A549 (cell line): ENCODE measurements around the gene NDC1. TPM values are rescaled to one million over a fixed set of nuclear protein-coding genes. Genes with fewer than 3 reads are reported as not detected.
"Not testable (repeated sequence)": the region's sequence is repeated elsewhere in the genome, so short reads cannot be mapped to it uniquely, and the experiment has no call there.

Experiments
- ATAC-seq, 2 experiments: fragments of 200-7000 bp in 1 of 2; fragments of >200 bp in 1 of 2; cut with Nextera tagmentation in 1 of 2; cut with Tn5 transposase in 1 of 2; 3 replicates each; pipeline versions ENCODE4 v1.8.0 to v1.9.1; 2018 to 2020; ENCODE audit warnings: mild to moderate bottlenecking in 1 of 2, moderate library complexity in 1 of 2
- CTCF ChIA-PET: fragments of 300-600 bp; sonication (Branson Sonifier 250); formaldehyde crosslinking; extraction: SDS; loops from one replicate; lab custom pipeline; 2021; ENCODE audit warnings: antibody characterized with exemption, inconsistent platforms; lab: Yijun Ruan, JAX
- POLR2A ChIA-PET: fragments of 350-600 bp; formaldehyde crosslinking; extraction: SDS; loops from one replicate; lab custom pipeline; 2021; ENCODE audit warnings: antibody characterized with exemption, inconsistent platforms; lab: Yijun Ruan, JAX
- DNase-seq, 2 experiments: peaks; one replicate each; pipeline versions ENCODE4 v3.0.0 to v3.0.0-alpha.2; 2011 to 2016; ENCODE audit warnings: low read depth in 1 of 2, low spot score in 1 of 2
- FAIRE-seq: peaks from 2 replicates; lab custom pipeline; 2011; peaks lifted over from hg19 to GRCh38; lab: Jason Lieb, UNC
- H3K27ac ChIP-seq, 2 experiments: fragments of >200 bp; sonication (Bioruptor Twin); formaldehyde crosslinking; 3 replicates each; pipeline ENCODE4 v1.5.1; 2016 to 2017
- H3K4me1 ChIP-seq: fragments of >200 bp; sonication (Bioruptor Twin); formaldehyde crosslinking; 3 replicates; pipeline ENCODE4 v1.6.1; 2016
- H3K4me2 ChIP-seq: fragments of >200 bp; sonication (Bioruptor Twin); formaldehyde crosslinking; 3 replicates; pipeline ENCODE4 v1.6.1; 2016
- H3K4me3 ChIP-seq: fragments of >200 bp; sonication (Bioruptor Twin); formaldehyde crosslinking; 3 replicates; pipeline ENCODE4 v1.5.1; 2016
- H3K9me3 ChIP-seq: fragments of >200 bp; sonication (Bioruptor Twin); formaldehyde crosslinking; 3 replicates; pipeline ENCODE4 v1.6.1; 2016
- BHLHE40 ChIP-seq: IDR thresholded peaks from 2 replicates; pipeline ENCODE4 v1.6.1; 2012; ENCODE audit warnings: low read depth, low read length, inconsistent platforms
- CBX8 ChIP-seq: fragments of 200-600 bp; sonication (generic); IDR thresholded peaks from 2 replicates; pipeline ENCODE4 v1.6.1; 2016
- CHD2 ChIP-seq: fragments of 150-350 bp; IDR thresholded peaks from 2 replicates; pipeline ENCODE4 v1.6.1; 2014; ENCODE audit warnings: low read length; ENCODE audit not compliant: partially characterized antibody
- E2F6 ChIP-seq: IDR thresholded peaks from 2 replicates; pipeline ENCODE4 v1.6.1; 2012; ENCODE audit warnings: low read depth, borderline replicate concordance
- EHF ChIP-seq: fragments of 250-450 bp; sonication (Bioruptor Pico); IDR thresholded peaks from 2 replicates; pipeline ENCODE4 v1.5.0; 2020; ENCODE audit warnings: mild to moderate bottlenecking
- FOSL2 ChIP-seq, 2 experiments: fragments of 450-650 bp in 1 of 2; fragments of >200 bp in 1 of 2; sonication (Bioruptor Twin) in 1 of 2; formaldehyde crosslinking; IDR thresholded peaks; 2 replicates each; pipeline versions ENCODE4 v1.5.0 to v1.6.1; 2016 to 2020; ENCODE audit warnings: mild to moderate bottlenecking in 1 of 2, moderate library complexity in 1 of 2
- FOXS1 ChIP-seq: fragments of 250-450 bp; sonication (Bioruptor Pico); IDR thresholded peaks from 2 replicates; pipeline ENCODE4 v1.5.0; 2020; ENCODE audit warnings: mild to moderate bottlenecking, moderate library complexity
- HES2 ChIP-seq: fragments of >200 bp; sonication (Bioruptor Twin); formaldehyde crosslinking; IDR thresholded peaks from 2 replicates; pipeline ENCODE4 v1.6.1; 2016
- HMGXB4 ChIP-seq: fragments of 250-450 bp; sonication (Bioruptor Pico); IDR thresholded peaks from 2 replicates; pipeline ENCODE4 v1.5.0; 2021; ENCODE audit warnings: mild to moderate bottlenecking, moderate library complexity, borderline replicate concordance
- HOXA7 ChIP-seq: fragments of 250-450 bp; sonication (Bioruptor Pico); IDR thresholded peaks from 2 replicates; pipeline ENCODE4 v1.5.0; 2020; ENCODE audit warnings: mild to moderate bottlenecking, moderate library complexity
- HOXB5 ChIP-seq: fragments of 250-450 bp; sonication (Bioruptor Pico); IDR thresholded peaks from 2 replicates; pipeline ENCODE4 v1.5.0; 2020; ENCODE audit warnings: mild to moderate bottlenecking, moderate library complexity
- JUN ChIP-seq, 2 experiments: fragments of >200 bp; sonication (Bioruptor Twin); formaldehyde crosslinking; IDR thresholded peaks; 2 replicates in 1 of 2; 3 replicates in 1 of 2; pipeline ENCODE4 v1.6.1; 2016 to 2017
- MAFK ChIP-seq: fragments of 450-650 bp; IDR thresholded peaks from 2 replicates; pipeline ENCODE4 v1.6.1; 2014; ENCODE audit not compliant: partially characterized antibody
- MAX ChIP-seq: IDR thresholded peaks from 2 replicates; pipeline ENCODE4 v1.6.1; 2012
- MYC ChIP-seq: IDR thresholded peaks from 2 replicates; pipeline ENCODE4 v1.6.1; 2012; ENCODE audit warnings: mild to moderate bottlenecking, inconsistent platforms, low read length, improper control_type of control experiment, borderline replicate concordance
- NFE2L2 ChIP-seq: fragments of 150-350 bp; conservative IDR thresholded peaks from 2 replicates; pipeline ENCODE4 v1.6.1; 2014; ENCODE audit warnings: low read length
- PBX3 ChIP-seq: IDR thresholded peaks from 2 replicates; pipeline ENCODE4 v1.6.1; 2012
- PHF8 ChIP-seq: fragments of 200-600 bp; sonication (generic); IDR thresholded peaks from 2 replicates; pipeline ENCODE4 v1.6.1; 2016; ENCODE audit warnings: low read depth, mild to moderate bottlenecking, antibody characterized with exemption, moderate library complexity, borderline replicate concordance
- RARB ChIP-seq: fragments of 250-450 bp; sonication (Bioruptor Pico); IDR thresholded peaks from 2 replicates; pipeline ENCODE4 v1.8.0; 2021; ENCODE audit warnings: mild to moderate bottlenecking, moderate library complexity
- RFX5 ChIP-seq: fragments of 450-650 bp; IDR thresholded peaks from 2 replicates; pipeline ENCODE4 v1.7.1; 2014; ENCODE audit warnings: antibody characterized with exemption, mild to moderate bottlenecking, moderate library complexity
- SMC3 ChIP-seq: fragments of >200 bp; sonication (Bioruptor Twin); formaldehyde crosslinking; IDR thresholded peaks from 3 replicates; pipeline ENCODE4 v1.6.1; 2018; ENCODE audit warnings: inconsistent platforms
- TFCP2L1 ChIP-seq: fragments of 250-450 bp; sonication (Bioruptor Pico); IDR thresholded peaks from 2 replicates; pipeline ENCODE4 v1.5.0; 2021; ENCODE audit warnings: mild to moderate bottlenecking
- USF2 ChIP-seq: fragments of 450-650 bp; IDR thresholded peaks from 2 replicates; pipeline ENCODE4 v1.6.1; 2014; ENCODE audit warnings: antibody characterized with exemption
- ZC3H11A ChIP-seq: fragments of 450-650 bp; IDR thresholded peaks from 2 replicates; pipeline ENCODE4 v1.6.1; 2014; ENCODE audit warnings: antibody characterized with exemption, mild to moderate bottlenecking
- WGBS: methylation state at CpG from one replicate; pipeline ENCODE4 v1.1.6; 2017; ENCODE audit errors: missing lambda C conversion rate; 5-methylcytosine and 5-hydroxymethylcytosine counted together
- polyA plus RNA-seq, 4 experiments: library from polyadenylated mRNA; depleted of rRNA in 3 of 4; stranded (reverse); fragments of >200 nt; fragmentation: RNase III in 1 of 4; extraction: RNeasy Plus Mini Kit Qiagen cat#74134 plus additional on column Dnase treatment in 1 of 4; gene quantifications; 2 replicates in 3 of 4; 3 replicates in 1 of 4; pipeline ENCODE4 v1.2.3, GENCODE V29; 2011 to 2017

The NDC1 gene
- polyA plus RNA-seq, 2 of the 4 experiments (the other 2 are of a cell fraction) = 26.4 to 49.5 TPM

GRCh38 chr1:53763911-53764310 is 74.2 kb downstream of the NDC1 start:
- FAIRE-seq (no peak), DNase-seq (no peak), ATAC-seq (no peak)
- WGBS = 89% methylated on average over 2 of the region's 2 CpGs
- no peaks in the 10 kb centered on the region for H3K9me3 ChIP-seq
- ChIA-PET POLR2A (no interaction called here), CTCF (interaction anchor here (0.6 to 1.8 kb wide), 4 partner anchors 9 to 97 kb away, joined by 3 to 5 read pairs (median 4); no protein-coding TSS in a partner anchor)
- TF ChIP-seq HOXB5 (CRISPR knock-in tag) (no peak), JUN (IDR thresholded peaks at IDR 0.05) (no peak), BHLHE40 (no peak), TFCP2L1 (no peak), MAFK (no peak), PBX3 (no peak), USF2 (no peak), SMC3 (no peak), MYC (no peak), FOSL2 (IDR thresholded peaks at IDR 0.05) (no peak), FOSL2 (CRISPR knock-in tag; IDR thresholded peaks at IDR 0.05) (no peak), RFX5 (no peak), MAX (no peak)
- H3K27ac ChIP-seq = no peak overlapping the region
- no peak overlapping the region for H3K4me2 ChIP-seq
- no peak overlapping the region for H3K4me3 ChIP-seq
- no peaks in the 10 kb centered on the region for H3K4me1 ChIP-seq

GRCh38 chr1:53763461-53763860 is 74.6 kb downstream of the NDC1 start:
- POLR2A ChIA-PET = no interaction called here
- no peak overlapping the region for H3K4me3 ChIP-seq
- FAIRE-seq = no peak
- TF ChIP-seq RFX5 = no peak
- no peak for TF ChIP-seq FOSL2 (IDR thresholded peaks at IDR 0.05)
- no peak for TF ChIP-seq FOSL2 (CRISPR knock-in tag; IDR thresholded peaks at IDR 0.05)
- TF ChIP-seq RARB = no peak
- no peak for TF ChIP-seq HMGXB4
- TF ChIP-seq HOXA7 (CRISPR knock-in tag) = no peak
- TF ChIP-seq PHF8 = no peak
- no peak for TF ChIP-seq NFE2L2
- no peak for TF ChIP-seq EHF
- no peak for TF ChIP-seq FOXS1
- no peak for TF ChIP-seq HOXB5 (CRISPR knock-in tag)
- TF ChIP-seq ZC3H11A = no peak
- TF ChIP-seq CHD2 = no peak
- TF ChIP-seq SMC3 = no peak
- TF ChIP-seq CBX8 = no peak
- no peak for TF ChIP-seq HES2
- TF ChIP-seq BHLHE40 = no peak
- no peak for TF ChIP-seq TFCP2L1
- TF ChIP-seq E2F6 = no peak
- TF ChIP-seq, all 56 proteins: peak for 0
- ATAC-seq = no peak
- no peak for DNase-seq
- H3K9me3 ChIP-seq = no peaks in the 10 kb centered on the region
- no peak overlapping the region for H3K27ac ChIP-seq
- CTCF ChIA-PET = interaction anchor here (0.6 to 1.8 kb wide), 5 partner anchors 9 to 96 kb away, joined by 3 to 5 read pairs (median 4); no protein-coding TSS in a partner anchor
- no peak overlapping the region for H3K4me2 ChIP-seq
- no peaks in the 10 kb centered on the region for H3K4me1 ChIP-seq
- 77% methylated on average over 4 of the region's 4 CpGs for WGBS

- FAIRE-seq = not testable (repeated sequence)
- 84% methylated on average over 7 of the region's 7 CpGs for WGBS
Measured at GRCh38 chr1:53760497-53760896, 77.6 kb downstream of the NDC1 start.

More at GRCh38 chr1:53760497-53760896, 77.6 kb downstream of the NDC1 start:
- CTCF ChIA-PET, H3K4me3 ChIP-seq, H3K9me3 ChIP-seq, DNase-seq, H3K27ac ChIP-seq, POLR2A ChIA-PET, ATAC-seq, H3K4me2 ChIP-seq, H3K4me1 ChIP-seq: not testable (repeated sequence)
